K562 (cell line): ENCODE data around the gene LTBP4. TPM values are rescaled to one million over a fixed set of nuclear protein-coding genes. Genes with fewer than 3 reads are reported as not detected.

Source experiments
- ARID3A ChIP-seq: IDR thresholded peaks from 2 replicates; pipeline ENCODE4 v1.6.1; 2012; ENCODE audit warnings: low read depth, low read length, improper control_type of control experiment, borderline replicate concordance
- BCLAF1 ChIP-seq, 2 experiments: fragments of 450-650 bp in 1 of 2; IDR thresholded peaks; 2 replicates each; pipeline ENCODE4 v1.6.1; 2011 to 2017; ENCODE audit warnings: low read depth in 2 of 2, antibody characterized with exemption in 1 of 2, borderline replicate concordance in 1 of 2, low read length in 1 of 2, mild to moderate bottlenecking in 1 of 2, mixed read lengths in 1 of 2; ENCODE audit not compliant: control insufficient read depth in 1 of 2
- DIDO1 ChIP-seq: fragments of 450-650 bp; IDR thresholded peaks from 2 replicates; pipeline ENCODE4 v1.6.1; 2016; ENCODE audit warnings: low read depth, missing biosample characterization, missing genetic modification characterization
- DNMT1 ChIP-seq: fragments of 450-650 bp; IDR thresholded peaks from 2 replicates; pipeline ENCODE4 v1.6.1; 2016; ENCODE audit warnings: antibody characterized with exemption, mild to moderate bottlenecking
- DPF2 ChIP-seq: fragments of 450-650 bp; IDR thresholded peaks from 2 replicates; pipeline ENCODE4 v1.6.1; 2016
- ETV1 ChIP-seq: fragments of 450-650 bp; conservative IDR thresholded peaks from 2 replicates; pipeline ENCODE4 v1.6.1; 2016; ENCODE audit warnings: missing genetic modification characterization, control low read depth, low read depth, missing compliant biosample characterization
- GABPB1 ChIP-seq: sonication (generic); formaldehyde crosslinking; IDR thresholded peaks from 2 replicates; pipeline ENCODE4 v1.8.0; 2022; ENCODE audit warnings: mild to moderate bottlenecking, missing genetic modification reagents
- HIVEP1 ChIP-seq: fragments of 250-450 bp; sonication (Bioruptor Pico); IDR thresholded peaks from 2 replicates; pipeline ENCODE4 v1.4.0; 2020; ENCODE audit warnings: mild to moderate bottlenecking
- HNRNPUL1 ChIP-seq: fragments of 200-400 bp; formaldehyde crosslinking; IDR thresholded peaks from 2 replicates; pipeline ENCODE4 v1.6.1; 2017; ENCODE audit warnings: low read length
- HSF4 ChIP-seq: fragments of 250-450 bp; sonication (Bioruptor Pico); IDR thresholded peaks from 2 replicates; pipeline ENCODE4 v2.1.2; 2022; ENCODE audit warnings: mild to moderate bottlenecking, moderate library complexity, borderline replicate concordance
- KLF10 ChIP-seq: fragments of 250-450 bp; sonication (Bioruptor Pico); IDR thresholded peaks from 2 replicates; pipeline ENCODE4 v1.6.1; 2021; ENCODE audit warnings: matching md5 sums
- PBX2 ChIP-seq, 2 experiments: IDR thresholded peaks in 1 of 2; conservative IDR thresholded peaks in 1 of 2; 2 replicates each; pipeline ENCODE4 v1.6.1; 2016; ENCODE audit warnings: low read depth in 2 of 2, mild to moderate bottlenecking in 1 of 2, missing compliant biosample characterization in 1 of 2, missing genetic modification characterization in 1 of 2, moderate library complexity in 1 of 2
- SMAD2 ChIP-seq: fragments of 150-350 bp; IDR thresholded peaks from 2 replicates; pipeline ENCODE4 v1.6.1; 2014; ENCODE audit warnings: low read depth, mild to moderate bottlenecking, low read length
- THAP7 ChIP-seq: fragments of 250-450 bp; sonication (Bioruptor Pico); IDR thresholded peaks from 2 replicates; pipeline ENCODE4 v1.5.0; 2021
- U2AF1 ChIP-seq: fragments of 200-400 bp; formaldehyde crosslinking; optimal IDR thresholded peaks from 2 replicates; pipeline ENCODE3; 2017; ENCODE audit warnings: mild to moderate bottlenecking, low read depth, low read length, moderate library complexity
- XRCC4 ChIP-seq: IDR thresholded peaks from one replicate; pipeline ENCODE4 v1.6.1; 2011; ENCODE audit not compliant: insufficient read depth, insufficient read length; ENCODE audit errors: extremely low read depth
- ZNF121 ChIP-seq: sonication (generic); formaldehyde crosslinking; conservative IDR thresholded peaks from 2 replicates; pipeline ENCODE4 v1.8.0; 2022; ENCODE audit warnings: missing genetic modification reagents
- ZNF197 ChIP-seq: fragments of 200-800 bp; sonication (Bioruptor generic); IDR thresholded peaks from 2 replicates; pipeline ENCODE4 v1.6.1; 2016; ENCODE audit warnings: low read depth, missing genetic modification characterization, missing compliant biosample characterization
- ZNF668 ChIP-seq: fragments of 250-450 bp; sonication (Bioruptor Pico); IDR thresholded peaks from 2 replicates; pipeline ENCODE4 v1.8.0; 2022; ENCODE audit warnings: mild to moderate bottlenecking, inconsistent platforms
- ZNF707 ChIP-seq: fragments of 250-450 bp; sonication (Bioruptor Pico); conservative IDR thresholded peaks from 2 replicates; pipeline ENCODE4 v1.8.0; 2022; ENCODE audit warnings: inconsistent platforms, mild to moderate bottlenecking, moderate library complexity
- polyA plus RNA-seq, 8 experiments: library from polyadenylated mRNA; depleted of rRNA in 4 of 8; stranded (reverse) in 5 of 8; unstranded in 3 of 8; fragments of >200 nt; fragmentation: Nextera tagmentation in 2 of 8; fragmentation: Illumina TruSeq in 1 of 8; extraction: Ambion mirVana in 2 of 8; extraction: Trizol in 1 of 8; gene quantifications; 2 replicates each; pipeline versions ENCODE4 v1.2.1 to v1.2.3, GENCODE V29; 2011 to 2014; ENCODE audit warnings: inconsistent platforms in 1 of 8, missing spikeins in 1 of 8
- total RNA-seq, 7 experiments: library from RNA; depleted of rRNA in 6 of 7; stranded (reverse); fragments of >200 nt in 6 of 7; fragmentation: Illumina TruSeq in 2 of 7; extraction: Trizol in 2 of 7; gene quantifications; 2 replicates each; pipeline versions ENCODE4 v1.2.1 to v1.2.3, GENCODE V29; 2011 to 2021; ENCODE audit warnings: low replicate concordance in 1 of 7

LTBP4 gene
- total and polyA plus RNA-seq, 9 of the 15 experiments (the other 6 are each of a cell fraction or from before 2014, with no cell fraction given): 0.35 to 160 (median 31.6) TPM

- TF ChIP-seq PBX2 (CRISPR knock-in tag; IDR thresholded peaks at IDR 0.05; ENCODE audit: low read depth): no peak
- no peak for TF ChIP-seq PBX2 (tag; conservative IDR thresholded peaks at IDR 0.05; ENCODE audit: low read depth)
- TF ChIP-seq THAP7: no peak
- no peak for TF ChIP-seq ARID3A
- TF ChIP-seq ETV1 (tag): no peak
- no peak for TF ChIP-seq HSF4 (CRISPR knock-in tag)
- no peak for TF ChIP-seq ZNF707 (CRISPR knock-in tag)
- TF ChIP-seq BCLAF1 (IDR thresholded peaks at IDR 0.05; ENCODE audit: borderline replicate concordance in 1 of 2, control insufficient read depth in 1 of 2, low read depth in 2 of 2, low read length in 1 of 2): no peak
- TF ChIP-seq HNRNPUL1: no peak
- TF ChIP-seq DNMT1: no peak
- TF ChIP-seq U2AF1: peak; percentile 16
- no peak for TF ChIP-seq SMAD2
- TF ChIP-seq HIVEP1 (CRISPR knock-in tag): no peak
- TF ChIP-seq KLF10: no peak
- TF ChIP-seq ZNF197 (CRISPR knock-in tag): no peak
- no peak for TF ChIP-seq ZNF121 (CRISPR knock-in tag)
- no peak for TF ChIP-seq ZNF668 (CRISPR knock-in tag)
- TF ChIP-seq XRCC4: no peak
- TF ChIP-seq DPF2: no peak
- TF ChIP-seq DIDO1 (tag): no peak
- TF ChIP-seq GABPB1 (CRISPR knock-in tag): no peak
These were observed at the start of gene LTBP4 (continued) for GRCh38 chr19:40601134-40601974.
